ENCODE data around the gene PRKAR2B. TPM values are rescaled to one million over a fixed set of nuclear protein-coding genes. Genes with fewer than 3 reads are reported as not detected.

PRKAR2B gene
- total RNA-seq, 1 experiment from 2014 or later: 15.1 TPM

GRCh38 chr7:107157091-107157490, 112.6 kb downstream of the PRKAR2B start (continued):
- no peak for TF ChIP-seq FOSL1 (IDR thresholded peaks at IDR 0.05; ENCODE audit: low read depth)
- TF ChIP-seq, protein P1, sequence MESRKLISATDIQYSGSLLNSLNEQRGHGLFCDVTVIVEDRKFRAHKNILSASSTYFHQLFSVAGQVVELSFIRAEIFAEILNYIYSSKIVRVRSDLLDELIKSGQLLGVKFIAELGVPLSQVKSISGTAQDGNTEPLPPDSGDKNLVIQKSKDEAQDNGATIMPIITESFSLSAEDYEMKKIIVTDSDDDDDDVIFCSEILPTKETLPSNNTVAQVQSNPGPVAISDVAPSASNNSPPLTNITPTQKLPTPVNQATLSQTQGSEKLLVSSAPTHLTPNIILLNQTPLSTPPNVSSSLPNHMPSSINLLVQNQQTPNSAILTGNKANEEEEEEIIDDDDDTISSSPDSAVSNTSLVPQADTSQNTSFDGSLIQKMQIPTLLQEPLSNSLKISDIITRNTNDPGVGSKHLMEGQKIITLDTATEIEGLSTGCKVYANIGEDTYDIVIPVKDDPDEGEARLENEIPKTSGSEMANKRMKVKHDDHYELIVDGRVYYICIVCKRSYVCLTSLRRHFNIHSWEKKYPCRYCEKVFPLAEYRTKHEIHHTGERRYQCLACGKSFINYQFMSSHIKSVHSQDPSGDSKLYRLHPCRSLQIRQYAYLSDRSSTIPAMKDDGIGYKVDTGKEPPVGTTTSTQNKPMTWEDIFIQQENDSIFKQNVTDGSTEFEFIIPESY (IDR thresholded peaks at IDR 0.05; ENCODE audit: extremely low read depth, insufficient replicate concordance, low read length): no peak
- TF ChIP-seq YY1 (IDR thresholded peaks at IDR 0.05; ENCODE audit: extremely low read depth, insufficient replicate concordance, low read depth, low read length): no peak
- no peak for TF ChIP-seq CBX3 (IDR thresholded peaks at IDR 0.05; ENCODE audit: low read depth)
- TF ChIP-seq ATF3 (IDR thresholded peaks at IDR 0.05): no peak
- TF ChIP-seq ELF1 (IDR thresholded peaks at IDR 0.05; ENCODE audit: borderline replicate concordance, low read depth): no peak

- no peaks in the 10 kb centered on the region for H3K9me3 ChIP-seq (ENCODE audit: control insufficient read depth in 1 of 2, insufficient read depth in 1 of 2, low read depth in 1 of 2, low read length in 2 of 2)
- BruUV-seq (replicated peaks): no TSS peak
- ATAC-seq: no peak
Measured at GRCh38 chr7:107158028-107158427, 113.5 kb downstream of the PRKAR2B start.

More at GRCh38 chr7:107158028-107158427, 113.5 kb downstream of the PRKAR2B start:
- intact Hi-C loops (cut with micrococcal nuclease): no loop called here
- DNase-seq (ENCODE audit: low read depth, low spot score): no peak
- no peaks in the 10 kb centered on the region for H3K36me3 ChIP-seq (ENCODE audit: control insufficient read depth in 1 of 2, insufficient read depth in 2 of 2, low read length in 2 of 2)
- ChIA-PET RAD21 (ENCODE audit: low non-redundant PET in 1 of 2, low total read pairs in 2 of 2, uncharacterized antibody in 2 of 2, unreplicated experiment in 2 of 2) (no interaction called here), POLR2A (no interaction called here), CTCF (no interaction called here)
- no peak overlapping the region for H3K4me2 ChIP-seq (ENCODE audit: low read length)
- H3K9ac ChIP-seq (ENCODE audit: low read length): no peak overlapping the region
- H3K9me2 ChIP-seq (ENCODE audit: insufficient read depth): no peaks in the 10 kb centered on the region
- H3K4me3 ChIP-seq (replicated peaks in 1 of 2; ENCODE audit: low read depth in 1 of 2, low read length in 2 of 2): no peak overlapping the region
- H2AFZ ChIP-seq (ENCODE audit: low read depth, low read length, poor library complexity, severe bottlenecking): no peak overlapping the region
- no peaks in the 10 kb centered on the region for H3K4me1 ChIP-seq (ENCODE audit: control insufficient read depth in 1 of 2, insufficient read depth in 2 of 2, low read length in 2 of 2)
- no peak overlapping the region for H3K27ac ChIP-seq (ENCODE audit: low read depth, low read length)
- no peaks in the 10 kb centered on the region for H3K27me3 ChIP-seq (ENCODE audit: insufficient read depth, low read length)
- H3K79me2 ChIP-seq (ENCODE audit: insufficient read depth, low read length): no peaks in the 10 kb centered on the region
- TF ChIP-seq ELF1 (IDR thresholded peaks at IDR 0.05; ENCODE audit: borderline replicate concordance, low read depth) (no peak), YY1 (IDR thresholded peaks at IDR 0.05; ENCODE audit: extremely low read depth, insufficient replicate concordance, low read depth, low read length) (no peak), SIN3A (IDR thresholded peaks at IDR 0.05; ENCODE audit: low read depth) (no peak), POLR2A (IDR thresholded peaks at IDR 0.05; ENCODE audit: borderline replicate concordance, extremely low read depth, insufficient read depth, insufficient read length) (no peak), SRF (IDR thresholded peaks at IDR 0.05; ENCODE audit: low read depth) (no peak), CEBPB (IDR thresholded peaks at IDR 0.05; ENCODE audit: low read depth) (no peak), ATF3 (IDR thresholded peaks at IDR 0.05) (no peak), EZH2 (IDR thresholded peaks at IDR 0.05) (no peak)
- TF ChIP-seq, protein P2, sequence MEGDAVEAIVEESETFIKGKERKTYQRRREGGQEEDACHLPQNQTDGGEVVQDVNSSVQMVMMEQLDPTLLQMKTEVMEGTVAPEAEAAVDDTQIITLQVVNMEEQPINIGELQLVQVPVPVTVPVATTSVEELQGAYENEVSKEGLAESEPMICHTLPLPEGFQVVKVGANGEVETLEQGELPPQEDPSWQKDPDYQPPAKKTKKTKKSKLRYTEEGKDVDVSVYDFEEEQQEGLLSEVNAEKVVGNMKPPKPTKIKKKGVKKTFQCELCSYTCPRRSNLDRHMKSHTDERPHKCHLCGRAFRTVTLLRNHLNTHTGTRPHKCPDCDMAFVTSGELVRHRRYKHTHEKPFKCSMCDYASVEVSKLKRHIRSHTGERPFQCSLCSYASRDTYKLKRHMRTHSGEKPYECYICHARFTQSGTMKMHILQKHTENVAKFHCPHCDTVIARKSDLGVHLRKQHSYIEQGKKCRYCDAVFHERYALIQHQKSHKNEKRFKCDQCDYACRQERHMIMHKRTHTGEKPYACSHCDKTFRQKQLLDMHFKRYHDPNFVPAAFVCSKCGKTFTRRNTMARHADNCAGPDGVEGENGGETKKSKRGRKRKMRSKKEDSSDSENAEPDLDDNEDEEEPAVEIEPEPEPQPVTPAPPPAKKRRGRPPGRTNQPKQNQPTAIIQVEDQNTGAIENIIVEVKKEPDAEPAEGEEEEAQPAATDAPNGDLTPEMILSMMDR (IDR thresholded peaks at IDR 0.05 in 2 of 3, conservative IDR thresholded peaks at IDR 0.05 in 1 of 3; ENCODE audit: borderline replicate concordance in 1 of 3, insufficient read depth in 1 of 3, low read depth in 2 of 3, low read length in 2 of 3): no peak
- H4K20me1 ChIP-seq (ENCODE audit: insufficient read depth): no peaks in the 10 kb centered on the region
